ENCODE results near the gene MESD. TPM values are rescaled to one million over a fixed set of nuclear protein-coding genes. Genes with fewer than 3 reads are reported as not detected.
"Not testable (repeated sequence)": the region's sequence is repeated elsewhere in the genome, so short reads cannot be mapped to it uniquely, and the experiment has no call there.

Gene MESD
- total RNA-seq, 1 experiment from 2014 or later, result 21.9 TPM

DNA sequence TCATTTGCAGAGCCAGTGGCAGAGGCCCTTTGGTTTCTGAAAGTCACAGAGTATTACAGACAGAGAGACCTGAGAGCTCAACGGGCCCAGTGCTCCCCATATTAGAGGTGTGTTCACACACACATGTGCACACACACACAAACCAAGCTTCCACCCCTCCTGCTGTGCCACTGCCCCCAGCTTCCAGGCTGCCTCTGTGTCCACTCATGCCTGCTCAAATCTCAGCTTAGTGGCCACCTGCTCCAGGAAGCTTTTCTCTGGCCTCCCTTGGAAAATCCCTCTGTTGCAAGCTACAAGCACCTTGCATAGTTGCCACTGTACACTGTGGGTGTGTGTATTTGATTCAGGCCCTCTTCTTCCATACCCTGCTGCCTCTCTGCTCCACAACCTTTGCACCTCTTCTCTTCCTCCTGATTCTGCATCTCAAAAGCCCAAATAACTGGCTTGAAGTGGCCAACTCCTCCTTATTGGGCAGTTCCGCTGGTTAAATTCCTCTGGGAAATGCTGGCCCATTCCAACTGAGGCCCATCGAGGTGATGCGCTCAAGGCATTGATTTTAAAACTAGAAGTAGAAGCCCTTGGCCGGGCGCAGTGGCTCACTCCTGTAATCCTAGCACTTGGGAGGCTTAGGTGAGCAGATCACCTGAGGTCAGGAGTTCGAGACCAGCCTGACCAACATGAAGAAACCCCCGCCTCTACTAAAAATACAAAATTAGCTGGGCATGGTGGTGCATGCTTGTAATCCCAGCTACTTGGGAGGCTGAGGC lies 23.0 kb downstream of the MESD start:
- no peak for DNase-seq
- Histone ChIP-seq H3K4me2 (no peak overlapping the region), H3K9me3 (ENCODE audit: insufficient read depth, low read depth) (peaks cover 5% of the 10 kb centered on the region; the same call in 1 of the 2 replicates), H3K4me1 (replicated peaks; ENCODE audit: insufficient read depth) (peaks cover 31% of the 10 kb centered on the region), H4K20me1 (ENCODE audit: insufficient read depth) (no peaks in the 10 kb centered on the region), H3K9me2 (ENCODE audit: insufficient read depth) (no peaks in the 10 kb centered on the region), H3K79me2 (ENCODE audit: low read depth) (no peaks in the 10 kb centered on the region), H3K4me3 (no peak overlapping the region), H3K27me3 (ENCODE audit: insufficient read depth, low read depth) (no peaks in the 10 kb centered on the region), H2AFZ (no peak overlapping the region), H3K36me3 (ENCODE audit: low read depth) (no peaks in the 10 kb centered on the region), H3K27ac (no peak overlapping the region), H3F3A (ENCODE audit: insufficient read depth, low read depth) (peaks cover 13% of the 10 kb centered on the region; the same call in 1 of the 2 replicates)
- CTCF ChIA-PET, result interaction anchor here (0.6 to 0.9 kb wide), 2 partner anchors 8 to 189 kb away, joined by 3 read pairs; no protein-coding TSS in a partner anchor
- intact Hi-C loops (cut with micrococcal nuclease; ENCODE audit: unreplicated experiment), result loop anchor here (1.0 to 5.0 kb wide), 5 partner anchors 11 to 289 kb away; partner anchors contain the start of gene ABHD17C
- POLR2A ChIA-PET (ENCODE audit: unreplicated experiment), result interaction anchor here (0.7 kb wide), 1 partner anchor 9 kb away, joined by 3 read pairs; no protein-coding TSS in a partner anchor
- no TSS peak for BruUV-seq (replicated peaks)
- TF ChIP-seq EZH2 (IDR thresholded peaks at IDR 0.05; ENCODE audit: low read depth), result no peak
- TF ChIP-seq, protein P1, sequence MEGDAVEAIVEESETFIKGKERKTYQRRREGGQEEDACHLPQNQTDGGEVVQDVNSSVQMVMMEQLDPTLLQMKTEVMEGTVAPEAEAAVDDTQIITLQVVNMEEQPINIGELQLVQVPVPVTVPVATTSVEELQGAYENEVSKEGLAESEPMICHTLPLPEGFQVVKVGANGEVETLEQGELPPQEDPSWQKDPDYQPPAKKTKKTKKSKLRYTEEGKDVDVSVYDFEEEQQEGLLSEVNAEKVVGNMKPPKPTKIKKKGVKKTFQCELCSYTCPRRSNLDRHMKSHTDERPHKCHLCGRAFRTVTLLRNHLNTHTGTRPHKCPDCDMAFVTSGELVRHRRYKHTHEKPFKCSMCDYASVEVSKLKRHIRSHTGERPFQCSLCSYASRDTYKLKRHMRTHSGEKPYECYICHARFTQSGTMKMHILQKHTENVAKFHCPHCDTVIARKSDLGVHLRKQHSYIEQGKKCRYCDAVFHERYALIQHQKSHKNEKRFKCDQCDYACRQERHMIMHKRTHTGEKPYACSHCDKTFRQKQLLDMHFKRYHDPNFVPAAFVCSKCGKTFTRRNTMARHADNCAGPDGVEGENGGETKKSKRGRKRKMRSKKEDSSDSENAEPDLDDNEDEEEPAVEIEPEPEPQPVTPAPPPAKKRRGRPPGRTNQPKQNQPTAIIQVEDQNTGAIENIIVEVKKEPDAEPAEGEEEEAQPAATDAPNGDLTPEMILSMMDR (conservative IDR thresholded peaks at IDR 0.05), result no peak

DNA sequence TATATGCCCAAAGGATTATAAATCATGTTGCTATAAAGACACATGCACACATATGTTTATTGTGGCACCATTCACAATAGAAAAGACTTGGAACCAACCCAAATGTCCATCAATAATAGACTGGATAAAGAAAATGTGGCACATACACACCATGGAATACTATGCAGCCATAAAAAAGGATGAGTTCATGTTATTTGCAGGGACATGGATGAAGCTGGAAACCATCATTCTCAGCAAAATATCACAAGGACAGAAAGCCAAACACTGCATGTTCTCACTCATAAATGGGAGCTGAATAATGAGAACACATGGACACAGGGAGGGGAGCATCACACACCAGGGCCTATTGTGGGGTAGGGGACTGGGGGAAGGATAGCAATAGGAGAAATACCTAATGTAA lies 24.2 kb downstream of the MESD start:
- H3K27ac ChIP-seq; H3K9me3 ChIP-seq (ENCODE audit: insufficient read depth, low read depth); H3K79me2 ChIP-seq (ENCODE audit: low read depth); H4K20me1 ChIP-seq (ENCODE audit: insufficient read depth); H2AFZ ChIP-seq; CTCF ChIA-PET; H3K4me3 ChIP-seq; H3K27me3 ChIP-seq (ENCODE audit: insufficient read depth, low read depth); H3K36me3 ChIP-seq (ENCODE audit: low read depth); H3K4me2 ChIP-seq; POLR2A ChIA-PET (ENCODE audit: unreplicated experiment); H3K9me2 ChIP-seq (ENCODE audit: insufficient read depth); DNase-seq; H3F3A ChIP-seq (ENCODE audit: insufficient read depth, low read depth); BruUV-seq (replicated peaks): not testable (repeated sequence)
- intact Hi-C loops (cut with micrococcal nuclease; ENCODE audit: unreplicated experiment), result loop anchor here (5.0 kb wide), 4 partner anchors 53 to 288 kb away; partner anchors contain the start of gene ABHD17C
- H3K4me1 ChIP-seq (replicated peaks; ENCODE audit: insufficient read depth), result peaks cover 20% of the 10 kb centered on the region

DNA sequence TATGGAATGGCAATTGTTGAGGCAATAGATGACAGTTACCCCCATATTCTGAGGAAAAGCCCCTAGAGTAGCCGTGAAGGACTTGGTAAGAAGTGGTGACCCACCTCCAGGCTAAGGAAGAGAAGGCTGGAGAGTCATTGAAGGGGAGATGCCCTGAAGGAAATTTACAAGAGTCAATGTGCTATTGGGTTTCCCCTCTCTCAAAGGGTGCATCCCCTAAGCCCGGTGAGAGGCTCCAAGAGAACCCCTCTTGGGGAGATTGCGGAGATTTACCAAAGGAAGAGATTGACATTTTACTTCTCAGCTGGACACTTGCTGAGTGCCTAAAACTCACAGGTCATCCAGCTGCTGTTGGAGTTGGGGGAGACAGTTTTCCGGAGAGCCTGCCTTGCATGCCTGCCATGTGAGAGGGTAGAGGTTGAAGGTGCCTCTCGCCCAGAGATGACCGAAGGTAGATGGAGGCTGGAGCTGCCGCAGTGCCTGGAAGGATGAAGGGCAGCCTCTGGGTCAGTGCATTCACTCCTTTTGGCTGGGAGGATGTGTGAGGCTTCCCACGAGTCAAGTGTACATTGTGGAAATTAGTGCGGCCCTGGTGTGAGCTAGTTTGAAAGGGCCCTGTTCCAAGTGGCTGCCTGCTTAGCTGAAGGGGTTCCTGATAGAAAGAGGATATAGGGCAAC lies 30.7 kb downstream of the MESD start:
- no peak for DNase-seq
- Histone ChIP-seq H3K27ac (no peak overlapping the region), H3K4me2 (no peak overlapping the region), H2AFZ (no peak overlapping the region), H4K20me1 (ENCODE audit: insufficient read depth) (no peaks in the 10 kb centered on the region), H3F3A (ENCODE audit: insufficient read depth, low read depth) (peaks cover 29% of the 10 kb centered on the region), H3K9me3 (ENCODE audit: insufficient read depth, low read depth) (no peaks in the 10 kb centered on the region), H3K4me1 (replicated peaks; ENCODE audit: insufficient read depth) (peaks cover 35% of the 10 kb centered on the region), H3K4me3 (no peak overlapping the region), H3K27me3 (ENCODE audit: insufficient read depth, low read depth) (no peaks in the 10 kb centered on the region), H3K79me2 (ENCODE audit: low read depth) (no peaks in the 10 kb centered on the region), H3K36me3 (ENCODE audit: low read depth) (no peaks in the 10 kb centered on the region), H3K9me2 (ENCODE audit: insufficient read depth) (no peaks in the 10 kb centered on the region)
- BruUV-seq (replicated peaks), result no TSS peak
- intact Hi-C loops (cut with micrococcal nuclease; ENCODE audit: unreplicated experiment), result no loop called here
- POLR2A ChIA-PET (ENCODE audit: unreplicated experiment), result no interaction called here
- CTCF ChIA-PET, result no interaction called here
- TF ChIP-seq EZH2 (IDR thresholded peaks at IDR 0.05; ENCODE audit: low read depth), result no peak
- TF ChIP-seq, protein P1 (conservative IDR thresholded peaks at IDR 0.05), result no peak

Data from PC-9 (cell line).